ENCODE measurements around the gene DSCAM. TPM values are rescaled to one million over a fixed set of nuclear protein-coding genes. Genes with fewer than 3 reads are reported as not detected.

Gene DSCAM
- total RNA-seq, 1 experiment from 2014 or later: not detected

- ChIA-PET POLR2A (no interaction called here), RAD21 (ENCODE audit: low non-redundant PET in 1 of 2, low total read pairs in 2 of 2, uncharacterized antibody in 2 of 2, unreplicated experiment in 2 of 2) (no interaction called here), CTCF (no interaction called here)
- Histone ChIP-seq H3K4me3 (replicated peaks in 1 of 2; ENCODE audit: low read depth in 1 of 2, low read length in 2 of 2) (no peak overlapping the region), H3K4me2 (ENCODE audit: low read length) (no peak overlapping the region), H3K9me3 (ENCODE audit: control insufficient read depth in 1 of 2, insufficient read depth in 1 of 2, low read depth in 1 of 2, low read length in 2 of 2) (peaks cover 7 to 41% of the 10 kb centered on the region in 2 experiments; a peak in 3 of 4 replicates), H3K4me1 (ENCODE audit: control insufficient read depth in 1 of 2, insufficient read depth in 2 of 2, low read length in 2 of 2) (no peaks in the 10 kb centered on the region), H3K27me3 (ENCODE audit: insufficient read depth, low read length) (no peaks in the 10 kb centered on the region), H3K9ac (ENCODE audit: low read length) (no peak overlapping the region), H3K79me2 (ENCODE audit: insufficient read depth, low read length) (no peaks in the 10 kb centered on the region), H3K9me2 (ENCODE audit: insufficient read depth) (no peaks in the 10 kb centered on the region), H4K20me1 (ENCODE audit: insufficient read depth) (no peaks in the 10 kb centered on the region), H2AFZ (ENCODE audit: low read depth, low read length, poor library complexity, severe bottlenecking) (no peak overlapping the region), H3K27ac (ENCODE audit: low read depth, low read length) (no peak overlapping the region), H3K36me3 (ENCODE audit: control insufficient read depth in 1 of 2, insufficient read depth in 2 of 2, low read length in 2 of 2) (no peaks in the 10 kb centered on the region)
- intact Hi-C loops (cut with micrococcal nuclease): no loop called here
- DNase-seq (ENCODE audit: low read depth, low spot score) (no peak), ATAC-seq (no peak)
- no peak for TF ChIP-seq CTCF (IDR thresholded peaks at IDR 0.05 in 2 of 3, conservative IDR thresholded peaks at IDR 0.05 in 1 of 3; ENCODE audit: borderline replicate concordance in 1 of 3, insufficient read depth in 1 of 3, low read depth in 2 of 3, low read length in 2 of 3)
- no peak for TF ChIP-seq EGR1 (IDR thresholded peaks at IDR 0.05; ENCODE audit: low read depth)
- TF ChIP-seq RAD21 (IDR thresholded peaks at IDR 0.05; ENCODE audit: low read depth): no peak
- no peak for TF ChIP-seq ZBTB33 (IDR thresholded peaks at IDR 0.05; ENCODE audit: extremely low read depth, insufficient replicate concordance, low read length)
- no peak for TF ChIP-seq JUND (IDR thresholded peaks at IDR 0.05)
- no peak for TF ChIP-seq SIN3A (IDR thresholded peaks at IDR 0.05; ENCODE audit: low read depth)
- TF ChIP-seq ELF1 (IDR thresholded peaks at IDR 0.05; ENCODE audit: borderline replicate concordance, low read depth): no peak
- no peak for TF ChIP-seq SRF (IDR thresholded peaks at IDR 0.05; ENCODE audit: low read depth)
- TF ChIP-seq ATF3 (IDR thresholded peaks at IDR 0.05): no peak
- no peak for TF ChIP-seq ZNF274 (IDR thresholded peaks at IDR 0.05; ENCODE audit: low read depth, low read length)
- TF ChIP-seq MAX (IDR thresholded peaks at IDR 0.05): no peak
- TF ChIP-seq EZH2 (IDR thresholded peaks at IDR 0.05): no peak
- no peak for TF ChIP-seq POLR2AphosphoS5 (IDR thresholded peaks at IDR 0.05; ENCODE audit: low read depth, low read length)
- TF ChIP-seq CBX3 (IDR thresholded peaks at IDR 0.05; ENCODE audit: low read depth): no peak
- no peak for TF ChIP-seq TCF7L2 (IDR thresholded peaks at IDR 0.05; ENCODE audit: borderline replicate concordance, extremely low read depth, insufficient read depth, insufficient read length)
- no TSS peak for BruUV-seq (replicated peaks)
These were observed 453.9 kb downstream of the DSCAM start for GRCh38 chr21:40393066-40393465.

Data from HCT116 (cell line).